ENCODE data around the gene ENPP1.
"Not testable (repeated sequence)": the region's sequence is repeated elsewhere in the genome, so short reads cannot be mapped to it uniquely, and the experiment has no call there.

Gene ENPP1

DNA sequence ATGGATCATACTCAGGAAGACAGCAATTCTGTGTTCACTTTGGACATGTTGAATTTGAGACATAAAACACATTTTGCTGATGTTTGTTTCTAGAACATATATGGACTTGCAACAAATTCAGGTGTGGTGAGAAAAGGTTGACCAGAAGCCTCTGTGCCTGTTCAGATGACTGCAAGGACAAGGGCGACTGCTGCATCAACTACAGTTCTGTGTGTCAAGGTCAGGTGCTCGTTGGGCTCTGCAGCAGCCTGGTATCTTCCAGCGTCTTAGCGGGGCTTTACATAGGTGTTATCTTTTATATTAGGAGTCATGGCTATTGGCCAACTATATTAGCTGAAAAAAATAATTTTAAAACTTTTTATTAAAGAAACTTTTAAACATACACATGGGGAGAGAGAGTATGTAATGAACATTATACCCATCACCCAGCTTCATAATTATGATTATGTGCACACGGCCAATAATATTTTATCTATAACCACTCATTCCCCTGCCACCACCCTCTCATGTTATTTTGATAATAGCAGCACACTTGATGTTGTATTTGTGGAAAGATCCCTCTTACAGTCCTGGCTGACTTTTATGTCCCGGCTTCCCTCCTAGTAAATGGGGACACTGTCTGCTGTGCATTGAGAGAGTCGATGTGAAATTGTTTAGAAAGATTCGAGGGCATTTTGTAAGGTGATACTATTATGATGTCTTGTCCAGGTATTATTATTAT lies 43.4 kb downstream of the ENPP1 start:
- TF ChIP-seq, protein P1, sequence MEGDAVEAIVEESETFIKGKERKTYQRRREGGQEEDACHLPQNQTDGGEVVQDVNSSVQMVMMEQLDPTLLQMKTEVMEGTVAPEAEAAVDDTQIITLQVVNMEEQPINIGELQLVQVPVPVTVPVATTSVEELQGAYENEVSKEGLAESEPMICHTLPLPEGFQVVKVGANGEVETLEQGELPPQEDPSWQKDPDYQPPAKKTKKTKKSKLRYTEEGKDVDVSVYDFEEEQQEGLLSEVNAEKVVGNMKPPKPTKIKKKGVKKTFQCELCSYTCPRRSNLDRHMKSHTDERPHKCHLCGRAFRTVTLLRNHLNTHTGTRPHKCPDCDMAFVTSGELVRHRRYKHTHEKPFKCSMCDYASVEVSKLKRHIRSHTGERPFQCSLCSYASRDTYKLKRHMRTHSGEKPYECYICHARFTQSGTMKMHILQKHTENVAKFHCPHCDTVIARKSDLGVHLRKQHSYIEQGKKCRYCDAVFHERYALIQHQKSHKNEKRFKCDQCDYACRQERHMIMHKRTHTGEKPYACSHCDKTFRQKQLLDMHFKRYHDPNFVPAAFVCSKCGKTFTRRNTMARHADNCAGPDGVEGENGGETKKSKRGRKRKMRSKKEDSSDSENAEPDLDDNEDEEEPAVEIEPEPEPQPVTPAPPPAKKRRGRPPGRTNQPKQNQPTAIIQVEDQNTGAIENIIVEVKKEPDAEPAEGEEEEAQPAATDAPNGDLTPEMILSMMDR (IDR thresholded peaks at IDR 0.05; ENCODE audit: control extremely low read depth, extremely low read depth, low read depth, missing control alignments), result no peak
- POLR2A ChIA-PET, result no interaction called here
- DNase-seq (ENCODE audit: extremely low spot score), result no peak
- CTCF ChIA-PET, result no interaction called here

DNA sequence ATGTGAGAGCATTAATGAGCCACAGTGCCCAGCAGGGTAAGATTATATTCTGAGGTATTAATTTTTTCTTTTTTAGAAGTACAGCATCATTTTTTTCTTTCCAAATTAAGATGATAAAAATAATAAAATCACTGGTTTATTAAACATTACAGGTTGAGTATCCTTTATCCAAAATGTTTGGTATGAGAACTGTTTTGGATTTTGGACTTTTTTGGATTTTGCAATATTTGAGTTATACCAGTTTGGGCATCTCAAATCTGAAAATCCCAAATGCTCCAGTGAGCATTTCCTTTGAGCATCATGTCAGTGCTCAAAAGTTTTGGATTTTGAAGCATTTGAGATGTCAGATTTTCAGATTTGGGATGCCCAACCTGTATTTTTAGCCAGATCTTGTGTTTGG lies 44.4 kb downstream of the ENPP1 start:
- POLR2A ChIA-PET, result no interaction called here
- CTCF ChIA-PET, result no interaction called here
- TF ChIP-seq, protein P1 (IDR thresholded peaks at IDR 0.05; ENCODE audit: control extremely low read depth, extremely low read depth, low read depth, missing control alignments), result no peak
- DNase-seq (ENCODE audit: extremely low spot score), result no peak

DNA sequence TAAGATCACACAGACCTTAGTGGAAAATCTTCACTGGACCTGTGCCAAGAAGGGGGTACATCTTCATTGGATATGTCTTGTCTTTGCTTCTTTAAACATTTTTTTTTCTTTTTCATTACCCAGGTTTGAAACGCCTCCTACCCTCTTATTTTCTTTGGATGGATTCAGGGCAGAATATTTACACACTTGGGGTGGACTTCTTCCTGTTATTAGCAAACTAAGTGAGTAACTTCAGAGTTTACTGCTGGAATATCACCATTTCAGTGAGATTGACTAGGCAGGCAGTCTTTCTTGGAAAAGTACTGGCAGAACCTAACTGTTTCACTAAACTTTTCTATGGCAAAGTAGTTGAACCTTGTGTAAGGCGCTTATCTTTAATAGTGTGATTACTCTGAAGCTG lies 47.0 kb downstream of the ENPP1 start:
- TF ChIP-seq, protein P1 (IDR thresholded peaks at IDR 0.05; ENCODE audit: control extremely low read depth, extremely low read depth, low read depth, missing control alignments), result no peak
- DNase-seq (ENCODE audit: extremely low spot score), result no peak
- CTCF ChIA-PET, result interaction anchor here (0.6 to 1.5 kb wide), 2 partner anchors 13 to 24 kb away, joined by 3 read pairs; no protein-coding TSS in a partner anchor
- POLR2A ChIA-PET, result no interaction called here

DNA sequence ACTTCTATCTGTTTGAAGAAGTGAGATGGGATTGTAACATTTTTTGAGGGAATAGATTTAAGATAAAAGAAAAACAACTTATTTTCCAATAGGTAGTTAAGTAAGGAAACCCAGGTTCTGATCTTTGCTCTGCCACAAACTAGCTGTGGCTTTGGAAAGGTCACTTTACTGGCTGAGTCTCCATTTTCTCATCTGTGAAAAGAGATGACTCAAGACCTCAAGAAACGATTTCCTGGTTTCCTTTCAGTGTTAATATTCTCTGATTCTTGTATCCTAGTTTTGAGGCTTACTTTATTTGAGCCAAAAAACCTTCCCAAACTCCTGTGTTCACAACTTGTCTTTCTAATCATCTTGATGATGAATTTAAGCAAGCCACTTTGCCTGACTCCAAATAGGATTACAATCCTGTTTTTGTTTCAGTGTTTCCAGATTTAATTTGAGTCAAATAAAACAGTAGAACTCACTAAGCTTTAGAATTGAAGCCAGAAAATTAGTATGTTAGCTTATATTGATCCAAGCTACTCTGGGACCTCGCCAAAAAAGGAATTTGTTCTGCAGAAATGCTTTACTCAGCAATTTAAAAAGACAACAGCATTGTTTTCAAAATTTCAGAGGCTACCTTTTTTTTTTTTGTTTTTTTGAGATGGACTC lies 51.1 kb downstream of the ENPP1 start:
- ChIA-PET POLR2A (no interaction called here), CTCF (no interaction called here)
- TF ChIP-seq, protein P1 (IDR thresholded peaks at IDR 0.05; ENCODE audit: control extremely low read depth, extremely low read depth, low read depth, missing control alignments), result no peak
- no peak for DNase-seq (ENCODE audit: extremely low spot score)

DNA sequence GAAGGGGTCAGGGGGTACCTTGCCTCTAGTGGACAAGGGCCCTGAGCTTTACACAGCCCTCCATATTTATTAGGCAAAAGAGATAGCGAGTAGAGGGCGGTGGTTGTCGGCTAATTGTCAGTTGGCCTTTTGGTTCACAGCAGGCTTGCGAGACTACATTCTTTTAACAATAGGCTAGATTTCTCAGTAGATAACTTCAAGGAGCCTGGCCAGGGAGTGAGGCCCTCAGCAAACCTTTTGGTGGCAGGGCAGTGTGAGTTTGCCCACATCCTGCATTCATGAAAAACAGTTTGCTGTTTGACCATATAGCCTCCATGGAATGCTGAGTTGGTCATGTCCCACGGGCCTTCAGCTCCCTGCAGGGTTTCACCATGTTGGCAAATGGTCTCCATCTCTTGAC lies 51.8 kb downstream of the ENPP1 start:
- CTCF ChIA-PET, result not testable (repeated sequence)

DNA sequence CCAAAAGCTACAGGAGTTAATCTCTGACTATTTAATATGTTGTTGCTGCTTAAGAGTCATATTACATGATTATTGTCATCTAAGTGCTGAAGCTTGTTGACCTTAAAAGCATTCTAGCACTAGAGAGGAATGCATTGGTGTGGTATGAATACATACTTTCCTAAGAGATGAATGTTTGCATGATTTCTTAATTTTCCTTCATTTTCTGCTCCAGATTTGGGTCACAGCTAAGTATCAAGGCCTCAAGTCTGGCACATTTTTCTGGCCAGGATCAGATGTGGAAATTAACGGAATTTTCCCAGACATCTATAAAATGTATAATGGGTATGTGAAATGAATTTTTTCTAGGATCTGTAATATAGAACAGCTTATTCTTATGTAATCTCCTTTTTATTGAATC lies 53.6 kb downstream of the ENPP1 start:
- TF ChIP-seq, protein P1 (IDR thresholded peaks at IDR 0.05; ENCODE audit: control extremely low read depth, extremely low read depth, low read depth, missing control alignments), result no peak
- ChIA-PET CTCF (interaction anchor here (1.6 kb wide), 1 partner anchor 49 kb away, joined by 3 read pairs; no protein-coding TSS in a partner anchor), POLR2A (no interaction called here)
- no peak for DNase-seq (ENCODE audit: extremely low spot score)

More for the DNA sequence above, 51.8 kb downstream of the ENPP1 start:
- POLR2A ChIA-PET; DNase-seq (ENCODE audit: extremely low spot score): not testable (repeated sequence)

DNA sequence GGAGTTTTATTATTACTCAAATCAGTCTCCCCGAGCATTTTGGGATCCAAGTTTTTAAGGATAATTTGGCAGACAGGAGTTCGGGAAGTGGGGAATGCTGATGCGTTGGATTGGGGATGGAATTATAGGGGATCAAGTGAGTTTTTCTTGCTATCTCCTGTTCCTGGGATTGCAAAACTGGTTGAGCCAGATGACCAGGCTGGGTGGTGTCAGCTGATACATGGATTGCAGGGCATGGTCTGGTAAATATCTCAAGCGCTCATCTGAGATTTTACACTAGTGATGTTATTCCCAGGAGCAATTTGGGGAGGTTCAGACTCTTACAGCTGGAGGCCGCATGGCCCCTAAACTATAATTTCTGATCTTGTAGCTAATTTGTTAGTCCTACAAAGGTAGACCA lies 54.7 kb downstream of the ENPP1 start:
- CTCF ChIA-PET, result no interaction called here
- POLR2A ChIA-PET, result no interaction called here

More for the DNA sequence above, 54.7 kb downstream of the ENPP1 start:
- DNase-seq (ENCODE audit: extremely low spot score), result no peak
- TF ChIP-seq, protein P1 (IDR thresholded peaks at IDR 0.05; ENCODE audit: control extremely low read depth, extremely low read depth, low read depth, missing control alignments), result no peak

Data from GM10248 (cell line).